GM18519 (cell line): ENCODE results near the gene FSHR.

Experiments
- ATAC-seq: cut with Tn5 transposase; IDR thresholded peaks from one replicate; pipeline ENCODE4 v1.9.1; 2021; ENCODE audit warnings: mild to moderate bottlenecking, moderate library complexity; ENCODE audit not compliant: unreplicated experiment, low FRiP score

FSHR gene

GRCh38 chr2:49037197-49037596 lies 117.1 kb downstream of the FSHR start:
- no peak for ATAC-seq

- ATAC-seq = no peak
Measured at GRCh38 chr2:49035481-49035880, 118.8 kb downstream of the FSHR start.

- no peak for ATAC-seq
Measured at GRCh38 chr2:49033394-49034185, 120.7 kb downstream of the FSHR start.

GRCh38 chr2:49032936-49033335 lies 121.4 kb downstream of the FSHR start:
- no peak for ATAC-seq

- no peak for ATAC-seq
Measured at GRCh38 chr2:49032126-49032525, 122.2 kb downstream of the FSHR start.

GRCh38 chr2:49029406-49029805 lies 124.9 kb downstream of the FSHR start:
- ATAC-seq = no peak

GRCh38 chr2:49028101-49028500 lies 126.2 kb downstream of the FSHR start:
- peak; percentile 94 for ATAC-seq

- no peak for ATAC-seq
Measured at GRCh38 chr2:49026706-49027105, 127.6 kb downstream of the FSHR start.

GRCh38 chr2:49021271-49021670 lies 133.0 kb downstream of the FSHR start:
- no peak for ATAC-seq

GRCh38 chr2:49005261-49005660 lies 149.1 kb downstream of the FSHR start:
- ATAC-seq = no peak

GRCh38 chr2:49004036-49004626 lies 150.2 kb downstream of the FSHR start:
- peak; percentile 57 for ATAC-seq

GRCh38 chr2:49003201-49003600 lies 151.1 kb downstream of the FSHR start:
- no peak for ATAC-seq

GRCh38 chr2:49002750-49003149 lies 151.6 kb downstream of the FSHR start:
- ATAC-seq = no peak

- no peak for ATAC-seq
Measured at GRCh38 chr2:49000695-49001094, 153.6 kb downstream of the FSHR start.

- no peak for ATAC-seq
Measured at GRCh38 chr2:48998449-48998848, 155.9 kb downstream of the FSHR start.

GRCh38 chr2:48993576-48993975 lies 160.7 kb downstream of the FSHR start:
- no peak for ATAC-seq

GRCh38 chr2:48991415-48992131 lies 162.7 kb downstream of the FSHR start:
- ATAC-seq = peak; percentile 30

GRCh38 chr2:48984922-48985321 lies 169.4 kb downstream of the FSHR start:
- no peak for ATAC-seq

- no peak for ATAC-seq
Measured at GRCh38 chr2:48983551-48983950, 170.8 kb downstream of the FSHR start.

GRCh38 chr2:48982887-48983435 lies 171.4 kb downstream of the FSHR start:
- no peak for ATAC-seq

- no peak for ATAC-seq
Measured at GRCh38 chr2:48980846-48981245, 173.5 kb downstream of the FSHR start.
